Natural killer cell (primary cell): ENCODE data around the gene SLC6A19. TPM values are rescaled to one million over a fixed set of nuclear protein-coding genes. Genes with fewer than 3 reads are reported as not detected.

Experiments
- ATAC-seq, 3 donors: fragments of 150-1000 bp in 2 of 3; fragments of 200-7000 bp in 1 of 3; cut with Tn5 transposase; 1 replicate in 1 of 3; 2 replicates in 2 of 3; pipeline ENCODE4 v1.10.0; 2021; ENCODE audit warnings: mild to moderate bottlenecking in 2 of 3, moderate library complexity in 2 of 3
- DNase-seq, 2 donors: peaks; one replicate each; pipeline versions ENCODE4 v3.0.0 to v3.0.0-alpha.2; 2013 to 2021; ENCODE audit warnings: mixed read lengths in 1 of 2
- H3K27ac ChIP-seq: one replicate; pipeline ENCODE4 v1.5.1; 2013; ENCODE audit warnings: mild to moderate bottlenecking, low read length
- H3K27me3 ChIP-seq: one replicate; pipeline ENCODE4 v1.6.1; 2013; ENCODE audit warnings: low read length; ENCODE audit not compliant: control insufficient read depth, insufficient read depth
- H3K36me3 ChIP-seq: one replicate; pipeline ENCODE4 v1.6.1; 2013; ENCODE audit warnings: low read length; ENCODE audit not compliant: control insufficient read depth, insufficient read depth
- H3K4me1 ChIP-seq: one replicate; pipeline ENCODE4 v1.6.1; 2013; ENCODE audit warnings: low read length; ENCODE audit not compliant: control insufficient read depth, insufficient read depth
- H3K4me3 ChIP-seq: one replicate; pipeline ENCODE4 v1.5.1; 2013; ENCODE audit warnings: low read length
- H3K9me3 ChIP-seq: one replicate; pipeline ENCODE4 v1.6.1; 2013; ENCODE audit warnings: low read length; ENCODE audit not compliant: control insufficient read depth, insufficient read depth
- H3K27ac Mint-ChIP-seq, 2 donors: one replicate each; pipeline ENCODE4 v1.8.0; 2022; ENCODE audit warnings: mild to moderate bottlenecking in 2 of 2, mixed read lengths in 2 of 2, moderate library complexity in 1 of 2
- H3K27me3 Mint-ChIP-seq, 2 donors: one replicate each; pipeline ENCODE4 v1.8.0; 2022; ENCODE audit warnings: low read depth in 2 of 2, mixed read lengths in 2 of 2
- H3K36me3 Mint-ChIP-seq: one replicate; pipeline ENCODE4 v1.8.0; 2022; ENCODE audit warnings: mixed read lengths
- H3K4me1 Mint-ChIP-seq, 2 donors: one replicate each; pipeline ENCODE4 v1.8.0; 2022; ENCODE audit warnings: mixed read lengths in 2 of 2
- H3K4me3 Mint-ChIP-seq: one replicate; pipeline ENCODE4 v1.8.0; 2022; ENCODE audit warnings: mild to moderate bottlenecking, moderate library complexity, mixed read lengths
- H3K9me3 Mint-ChIP-seq, 2 donors: one replicate each; pipeline ENCODE4 v1.8.0; 2022; ENCODE audit warnings: mixed read lengths in 2 of 2
- CTCF ChIP-seq: fragments of 200-600 bp; IDR thresholded peaks from one replicate; pipeline ENCODE4 v1.8.0; 2022; ENCODE audit warnings: antibody characterized with exemption
- whole genome bisulfite sequencing: methylation state at CpG from one replicate; pipeline ENCODE4 v1.1.7; 2013; ENCODE audit warnings: missing lambda C conversion rate; ENCODE audit not compliant: insufficient coverage; 5-methylcytosine and 5-hydroxymethylcytosine counted together
- intact Hi-C: fragments of 100-400 bp; cut with micrococcal nuclease; formaldehyde crosslinking; loops from one replicate; pipeline ENCODE4 v1.14.2; 2022
- total RNA-seq, 4 donors: library from RNA; stranded (reverse); fragments of 120-200 nt in 1 of 4; gene quantifications; one replicate each; pipeline versions ENCODE4 v1.2.3 to v1.2.4, GENCODE V29; 2013 to 2022

The SLC6A19 gene
- total RNA-seq, 3 donors from 2014 or later (not counting 1 experiment from before 2014, with no cell fraction given) = not detected

GRCh38 chr5:1153428-1153827 is 48.0 kb upstream of the SLC6A19 start:
- Histone ChIP-seq H3K9me3 (peaks cover 3% of the 10 kb centered on the region), H3K27me3 (peaks cover 5% of the 10 kb centered on the region), H3K4me1 (peaks cover 59% of the 10 kb centered on the region), H3K4me3 (no peak overlapping the region), H3K36me3 (no peaks in the 10 kb centered on the region), H3K27ac (peak overlapping the region; percentile 73)
- Mint-ChIP-seq H3K36me3 (no peaks in the 10 kb centered on the region), H3K4me1 (peaks cover 31 to 46% of the 10 kb centered on the region in 2 donors), H3K27ac (peak overlapping the region; percentile 3 to 25), H3K27me3 (peaks cover 1 to 17% of the 10 kb centered on the region in 2 donors), H3K4me3 (peak overlapping the region; percentile 58), H3K9me3 (no peaks in the 10 kb centered on the region)
- DNase-seq = peak in 1 of 2 donors; percentile 35
- TF ChIP-seq CTCF = no peak
- WGBS = 38% methylated on average over 12 of the region's 12 CpGs
- intact Hi-C loops = loop anchor here (5.0 kb wide), 1 partner anchor 46 kb away; no protein-coding TSS in a partner anchor
- peak; percentile 63 to 73 (median 68) for ATAC-seq

- H3K27me3 Mint-ChIP-seq = peaks cover 13 to 20% of the 10 kb centered on the region in 2 donors
- peak overlapping the region; percentile 40 for H3K4me3 Mint-ChIP-seq
- no peaks in the 10 kb centered on the region for H3K9me3 Mint-ChIP-seq
- TF ChIP-seq CTCF = no peak
- H3K9me3 ChIP-seq = peaks cover 3% of the 10 kb centered on the region
- peaks cover 7% of the 10 kb centered on the region for H3K27me3 ChIP-seq
- no peak overlapping the region for H3K27ac Mint-ChIP-seq
- DNase-seq (no peak), ATAC-seq (peak in 2 of 3 donors; percentile 7 to 22)
- WGBS = 3% methylated on average over 98 of the region's 98 CpGs
- peak overlapping the region; percentile 17 for H3K4me3 ChIP-seq
- H3K27ac ChIP-seq = no peak overlapping the region
- H3K36me3 Mint-ChIP-seq = no peaks in the 10 kb centered on the region
- H3K36me3 ChIP-seq = no peaks in the 10 kb centered on the region
- intact Hi-C loops = no loop called here
- H3K4me1 ChIP-seq = peaks cover 59% of the 10 kb centered on the region
- H3K4me1 Mint-ChIP-seq = peaks cover 31 to 46% of the 10 kb centered on the region in 2 donors
These were observed 46.0 kb upstream of the SLC6A19 start for GRCh38 chr5:1155191-1156032.

GRCh38 chr5:1156033-1156753 is 45.2 kb upstream of the SLC6A19 start:
- peaks cover 13 to 20% of the 10 kb centered on the region in 2 donors for H3K27me3 Mint-ChIP-seq
- Histone ChIP-seq H3K36me3 (no peaks in the 10 kb centered on the region), H3K4me3 (no peak overlapping the region), H3K9me3 (peaks cover 3% of the 10 kb centered on the region), H3K4me1 (peaks cover 53% of the 10 kb centered on the region), H3K27me3 (peaks cover 7% of the 10 kb centered on the region), H3K27ac (no peak overlapping the region)
- no peak overlapping the region for H3K27ac Mint-ChIP-seq
- no peak overlapping the region for H3K4me3 Mint-ChIP-seq
- no peak for DNase-seq
- no peaks in the 10 kb centered on the region for H3K36me3 Mint-ChIP-seq
- peaks cover 27 to 42% of the 10 kb centered on the region in 2 donors for H3K4me1 Mint-ChIP-seq
- no peaks in the 10 kb centered on the region for H3K9me3 Mint-ChIP-seq
- no peak for TF ChIP-seq CTCF
- 20% methylated on average over 51 of the region's 51 CpGs for WGBS
- intact Hi-C loops = no loop called here
- ATAC-seq = peak in 2 of 3 donors; percentile 14 to 30
